HG03066 (cell line): ENCODE results near the gene ARHGAP15.

Experiments
- ATAC-seq: cut with Tn5 transposase; IDR thresholded peaks from one replicate; pipeline ENCODE4 v1.9.1; 2021; ENCODE audit warnings: low read depth; ENCODE audit not compliant: unreplicated experiment

ARHGAP15 gene

GRCh38 chr2:143433251-143433650, 304.0 kb downstream of the ARHGAP15 start:
- no peak for ATAC-seq

GRCh38 chr2:143433840-143434239, 304.6 kb downstream of the ARHGAP15 start:
- ATAC-seq: no peak

- no peak for ATAC-seq
Measured at GRCh38 chr2:143434445-143434844, 305.2 kb downstream of the ARHGAP15 start.

GRCh38 chr2:143435131-143435530, 305.9 kb downstream of the ARHGAP15 start:
- no peak for ATAC-seq

GRCh38 chr2:143436951-143437350, 307.7 kb downstream of the ARHGAP15 start:
- no peak for ATAC-seq

GRCh38 chr2:143440411-143441012, 311.3 kb downstream of the ARHGAP15 start:
- no peak for ATAC-seq

GRCh38 chr2:143442193-143442592, 313.0 kb downstream of the ARHGAP15 start:
- no peak for ATAC-seq

GRCh38 chr2:143451642-143452281, 322.5 kb downstream of the ARHGAP15 start:
- ATAC-seq: peak; percentile 65

GRCh38 chr2:143452817-143453451, 323.7 kb downstream of the ARHGAP15 start:
- ATAC-seq: no peak

- no peak for ATAC-seq
Measured at GRCh38 chr2:143453981-143454511, 324.8 kb downstream of the ARHGAP15 start.

- no peak for ATAC-seq
Measured at GRCh38 chr2:143455317-143455716, 326.1 kb downstream of the ARHGAP15 start.

GRCh38 chr2:143458258-143459190, 329.3 kb downstream of the ARHGAP15 start:
- no peak for ATAC-seq

- no peak for ATAC-seq
Measured at GRCh38 chr2:143460382-143460781, 331.2 kb downstream of the ARHGAP15 start.

GRCh38 chr2:143463719-143464118, 334.5 kb downstream of the ARHGAP15 start:
- peak; percentile 53 for ATAC-seq

- ATAC-seq: no peak
Measured at GRCh38 chr2:143466391-143466790, 337.2 kb downstream of the ARHGAP15 start.

- no peak for ATAC-seq
Measured at GRCh38 chr2:143467011-143467410, 337.8 kb downstream of the ARHGAP15 start.

- peak; percentile 72 for ATAC-seq
Measured at GRCh38 chr2:143468341-143468888, 339.2 kb downstream of the ARHGAP15 start.

GRCh38 chr2:143469323-143469722, 340.1 kb downstream of the ARHGAP15 start:
- no peak for ATAC-seq

- ATAC-seq: no peak
Measured at GRCh38 chr2:143471550-143471949, 342.3 kb downstream of the ARHGAP15 start.

- no peak for ATAC-seq
Measured at GRCh38 chr2:143473216-143473615, 344.0 kb downstream of the ARHGAP15 start.
